ENCODE data around the gene RBMY1D.
"Not testable (repeated sequence)": the region's sequence is repeated elsewhere in the genome, so short reads cannot be mapped to it uniquely, and the experiment has no call there.

The RBMY1D gene

DNA sequence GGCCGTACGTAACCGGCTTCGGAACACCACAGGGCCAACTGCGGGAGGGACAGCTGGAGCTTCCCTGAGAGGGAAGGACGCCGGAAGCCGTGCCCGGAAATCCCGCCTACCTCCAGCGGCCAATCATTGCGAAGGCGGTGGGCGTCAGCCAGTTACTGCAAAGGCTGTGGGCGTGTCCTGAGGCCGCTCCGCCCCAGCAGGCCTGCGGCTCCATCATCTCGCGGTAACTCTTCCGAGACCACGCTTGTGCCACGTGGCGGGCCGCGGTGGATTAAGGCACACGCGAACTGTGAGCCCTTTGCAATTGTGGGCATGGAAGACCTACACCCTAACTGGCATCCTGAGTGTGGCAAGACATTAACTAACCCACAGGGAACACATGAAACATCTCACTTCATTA lies at the start of gene RBMY1D:
TSS of gene RBMY1D (minus strand) at position 101 of the 400 bp plus-strand sequence. CDS start 2,013 bp downstream, outside the sequence.
- DNase-seq: not testable (repeated sequence)

DNA sequence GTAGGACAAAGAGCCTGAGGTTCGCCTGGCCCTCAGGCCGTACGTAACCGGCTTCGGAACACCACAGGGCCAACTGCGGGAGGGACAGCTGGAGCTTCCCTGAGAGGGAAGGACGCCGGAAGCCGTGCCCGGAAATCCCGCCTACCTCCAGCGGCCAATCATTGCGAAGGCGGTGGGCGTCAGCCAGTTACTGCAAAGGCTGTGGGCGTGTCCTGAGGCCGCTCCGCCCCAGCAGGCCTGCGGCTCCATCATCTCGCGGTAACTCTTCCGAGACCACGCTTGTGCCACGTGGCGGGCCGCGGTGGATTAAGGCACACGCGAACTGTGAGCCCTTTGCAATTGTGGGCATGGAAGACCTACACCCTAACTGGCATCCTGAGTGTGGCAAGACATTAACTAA lies 23.6 kb upstream of the RBMY1D start, which contains the start of gene RBMY1E:
TSS of gene RBMY1E (minus strand) at position 101 of the 400 bp plus-strand sequence. CDS start 1,978 bp downstream, outside the sequence.
- DNase-seq: not testable (repeated sequence)

DNA sequence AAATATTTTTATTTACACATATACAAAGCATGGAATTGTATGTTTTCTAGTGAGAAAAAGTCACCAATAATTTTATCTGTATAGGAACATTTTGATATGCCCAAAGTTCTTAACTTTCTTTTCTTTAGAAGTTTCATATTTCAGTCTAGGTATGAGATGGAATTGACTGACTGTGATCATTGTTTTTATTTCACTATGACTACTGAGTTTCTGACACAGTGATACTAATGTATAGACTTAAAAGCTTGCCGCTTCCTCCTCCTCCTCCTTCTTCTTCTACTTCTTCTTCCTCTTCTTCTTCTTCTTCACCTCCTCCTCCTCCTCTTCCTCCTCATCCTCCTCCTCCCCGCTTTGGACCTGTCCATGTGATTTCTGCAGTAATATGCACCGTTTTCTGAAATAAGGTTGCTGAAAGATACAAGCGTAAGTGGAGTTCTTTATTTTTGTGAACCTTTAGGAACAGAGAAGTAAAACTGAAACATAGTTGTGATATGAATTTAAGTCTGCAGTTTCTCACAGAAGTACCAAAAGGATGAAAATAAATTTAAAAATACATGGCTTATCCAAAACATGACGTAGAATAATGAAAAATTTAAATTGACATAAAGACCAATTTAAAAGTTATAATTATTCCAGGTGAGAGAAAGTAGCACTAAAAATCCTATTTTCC lies 24.8 kb downstream of the RBMY1D start:
- not testable (repeated sequence) for DNase-seq

DNA sequence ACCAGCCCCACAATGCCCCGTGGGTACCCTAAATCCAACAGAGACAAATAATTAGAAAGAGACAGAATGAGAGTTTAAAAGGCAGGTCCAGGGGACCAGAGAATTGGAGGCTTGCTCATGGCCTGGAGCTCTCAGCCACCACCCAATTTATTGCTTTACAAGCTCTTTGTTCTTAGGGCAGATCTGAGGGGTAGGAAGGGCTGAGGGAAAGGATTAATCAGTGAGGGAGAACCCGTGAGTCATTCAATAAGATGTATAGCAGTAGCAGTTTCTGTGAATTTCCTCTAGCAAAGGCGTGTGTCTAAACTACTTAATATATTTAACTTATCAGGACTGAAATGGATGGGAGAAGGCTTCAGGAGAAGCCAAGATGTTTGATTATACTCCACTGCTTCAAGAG lies 48.8 kb downstream of the RBMY1D start:
- DNase-seq: no peak

DNA sequence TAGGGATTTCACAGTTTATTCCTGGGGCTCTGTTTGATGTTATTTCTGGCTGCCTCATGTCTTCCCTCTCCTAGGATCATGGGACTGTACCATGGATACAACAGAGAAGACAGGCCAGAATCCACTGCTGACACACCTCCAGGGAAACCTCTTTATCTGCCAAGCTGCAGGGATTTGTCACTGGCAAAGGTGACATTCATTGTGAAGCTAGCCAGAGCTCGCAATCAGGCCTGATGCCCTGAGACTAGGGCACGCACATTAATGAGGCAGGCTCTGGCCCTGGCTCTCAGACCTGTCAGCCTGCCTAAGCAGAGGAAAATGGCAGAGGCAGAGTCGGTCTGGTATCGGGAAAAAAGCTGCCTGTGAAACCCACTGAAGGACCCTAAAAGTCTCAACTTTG lies 52.2 kb downstream of the RBMY1D start:
- DNase-seq: no peak

DNA sequence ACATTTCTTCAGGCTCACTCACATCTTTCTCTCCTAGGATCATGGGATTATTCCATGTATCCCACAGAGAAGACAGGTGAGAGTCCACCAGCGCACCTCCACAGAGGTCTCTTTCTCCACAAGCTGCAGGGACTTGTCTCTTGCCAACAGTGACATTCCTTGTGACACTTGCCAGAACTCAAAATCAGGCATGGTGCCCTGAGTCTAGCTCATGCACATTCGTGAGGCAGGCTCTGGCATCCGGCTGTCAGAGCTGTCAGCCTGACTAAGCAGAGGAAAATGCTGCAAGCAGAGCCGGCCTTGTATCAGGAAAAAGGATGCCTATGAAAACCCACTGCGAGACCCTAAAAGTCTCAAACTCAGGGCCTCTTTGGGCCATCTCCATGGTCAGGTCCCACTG lies 54.8 kb downstream of the RBMY1D start:
- no peak for DNase-seq

DNA sequence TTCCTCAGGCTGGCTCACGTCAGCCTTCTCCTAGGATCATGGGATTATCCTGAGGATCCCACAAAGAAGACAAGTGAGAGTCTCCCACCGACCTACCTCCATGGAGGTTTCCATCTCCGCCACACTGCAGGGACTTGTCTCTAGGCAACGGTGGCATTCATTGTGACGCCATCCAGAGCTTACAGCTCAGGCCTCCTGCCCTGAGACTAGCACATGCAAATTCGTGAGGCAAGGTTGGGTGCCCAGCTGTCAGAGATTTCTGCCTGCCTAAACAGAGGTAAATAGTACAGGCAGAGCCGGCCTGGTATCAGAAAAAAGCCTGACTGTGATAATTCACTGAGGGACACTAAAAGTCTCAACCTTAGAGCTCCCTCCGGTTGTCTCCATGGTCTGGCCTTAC lies 58.0 kb downstream of the RBMY1D start:
- no peak for DNase-seq

DNA sequence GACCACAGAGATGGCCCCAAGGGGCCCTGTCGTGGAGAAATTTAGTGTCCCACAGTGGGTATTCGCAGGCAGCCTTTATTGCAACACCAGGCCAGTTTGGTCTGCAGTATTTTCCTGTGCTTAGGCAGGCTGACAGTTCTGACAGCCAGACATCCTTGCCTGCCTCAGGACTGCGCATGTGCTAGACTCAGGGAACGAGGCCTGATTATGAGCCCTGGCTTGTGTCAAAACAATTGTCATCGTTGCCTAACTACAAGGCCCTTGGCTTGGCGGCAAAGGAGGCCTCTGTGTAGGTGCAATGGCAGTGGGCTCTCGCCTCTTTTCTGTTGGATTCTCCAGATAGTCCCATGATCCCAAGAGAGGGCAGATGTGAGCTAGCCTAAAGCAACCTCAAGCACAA lies 59.3 kb downstream of the RBMY1D start:
- no peak for DNase-seq

All from DMS153 (cell line).